ENCODE data around the gene FOXN3.
A peak's percentile ranks its signal among the peaks of the same experiment; 100 is the strongest.

FOXN3 gene

DNA sequence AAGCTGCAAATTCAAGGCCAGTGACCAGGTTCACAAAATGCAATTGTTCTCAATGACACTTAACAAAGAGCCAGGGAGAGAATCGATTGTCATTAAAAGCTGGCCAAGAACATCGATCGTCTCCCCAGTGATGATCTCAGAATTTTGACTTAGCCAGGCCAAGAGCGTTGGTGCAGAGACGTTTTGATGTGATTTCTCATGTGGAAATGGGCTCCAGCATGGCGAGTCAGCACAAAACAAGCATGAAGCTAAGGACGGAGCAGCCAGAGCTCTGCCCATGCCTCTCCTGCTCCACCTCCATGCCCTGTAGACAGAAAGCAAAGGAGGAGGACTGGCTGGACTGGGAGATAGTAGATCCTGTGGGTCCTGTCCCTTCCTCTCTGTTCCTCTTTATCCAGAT is 270.8 kb downstream of the FOXN3 start:
- no peak for DNase-seq
- intact Hi-C loops (cut with DNase I) = no loop called here

DNA sequence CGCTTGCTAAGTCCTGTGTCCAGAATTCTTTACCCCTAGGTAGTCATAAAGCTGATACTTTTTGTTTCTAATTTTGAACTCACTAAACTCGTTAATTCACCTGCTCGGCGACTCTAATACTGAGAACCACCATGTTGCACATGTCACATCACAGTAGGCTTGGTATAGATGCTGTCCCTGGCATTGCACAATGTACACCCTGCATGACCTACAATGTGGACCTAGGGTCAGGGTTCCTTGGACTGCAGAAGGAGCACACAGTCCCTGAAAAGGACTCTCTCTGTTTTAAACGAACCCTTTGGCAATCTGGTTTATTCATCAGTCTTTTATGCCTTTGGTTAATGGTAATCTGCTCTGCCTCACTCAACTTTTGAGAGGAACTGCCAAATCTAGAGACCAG is 272.4 kb downstream of the FOXN3 start:
- no peak for DNase-seq
- intact Hi-C loops (cut with DNase I) = no loop called here

DNA sequence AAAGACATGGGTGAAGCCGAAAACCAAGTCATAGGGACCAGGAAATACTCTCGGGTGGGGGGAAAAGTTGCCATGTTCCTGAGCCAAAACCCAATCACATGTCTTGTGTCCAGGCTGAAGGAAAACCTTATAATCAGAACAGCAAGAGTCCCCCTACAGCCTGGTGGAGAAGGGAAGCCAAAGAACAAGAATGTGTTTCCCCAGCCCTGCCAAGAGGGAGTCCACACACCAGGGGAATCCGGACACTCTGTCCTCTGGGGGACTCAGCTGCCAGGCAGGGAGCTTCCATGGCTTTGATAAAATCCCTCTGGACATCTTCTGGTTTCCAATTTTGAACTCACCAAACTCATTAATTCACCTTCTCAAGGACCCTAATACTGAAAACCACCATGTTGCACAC is 273.0 kb downstream of the FOXN3 start:
- intact Hi-C loops (cut with DNase I) = no loop called here
- DNase-seq = no peak

DNA sequence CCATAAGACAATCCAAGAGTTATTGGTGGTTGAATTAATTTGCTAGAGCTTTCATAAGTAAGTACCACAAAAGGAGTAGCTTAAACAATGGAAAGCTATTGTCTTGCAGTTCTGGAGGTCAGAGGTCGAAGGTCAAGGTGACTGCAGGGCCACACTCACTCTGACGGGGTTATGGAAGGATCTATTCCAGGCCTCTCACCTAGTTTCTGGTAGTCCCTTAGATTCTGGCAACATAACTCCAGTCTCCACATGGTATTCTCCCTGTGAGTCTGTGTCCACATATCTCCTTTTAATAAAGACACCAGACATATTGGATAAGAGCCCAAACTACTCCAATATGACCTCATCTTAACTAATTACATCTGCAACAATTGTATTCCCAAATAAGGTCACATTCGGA is 273.4 kb downstream of the FOXN3 start:
- intact Hi-C loops (cut with DNase I) = no loop called here
- DNase-seq = no peak

DNA sequence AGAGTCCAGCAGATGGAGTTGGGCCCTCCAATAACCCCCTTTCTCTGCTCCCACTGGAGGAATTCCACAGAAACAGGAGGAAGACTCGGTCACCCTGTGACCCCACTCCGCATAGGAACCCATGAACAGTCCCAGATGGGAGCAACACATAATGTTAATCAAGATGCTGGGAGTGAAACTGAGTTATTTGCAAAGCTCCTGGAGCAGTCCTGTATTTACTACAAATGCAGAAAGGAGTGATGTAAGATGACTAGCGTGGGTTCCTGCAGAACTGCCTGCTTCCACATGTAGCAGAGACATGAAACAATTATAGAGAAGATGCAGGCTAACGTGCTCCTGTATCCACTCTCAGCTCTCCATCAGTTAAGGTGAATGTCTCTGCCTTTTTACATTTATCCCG is 274.7 kb downstream of the FOXN3 start:
- DNase-seq = no peak
- intact Hi-C loops (cut with DNase I) = no loop called here

DNA sequence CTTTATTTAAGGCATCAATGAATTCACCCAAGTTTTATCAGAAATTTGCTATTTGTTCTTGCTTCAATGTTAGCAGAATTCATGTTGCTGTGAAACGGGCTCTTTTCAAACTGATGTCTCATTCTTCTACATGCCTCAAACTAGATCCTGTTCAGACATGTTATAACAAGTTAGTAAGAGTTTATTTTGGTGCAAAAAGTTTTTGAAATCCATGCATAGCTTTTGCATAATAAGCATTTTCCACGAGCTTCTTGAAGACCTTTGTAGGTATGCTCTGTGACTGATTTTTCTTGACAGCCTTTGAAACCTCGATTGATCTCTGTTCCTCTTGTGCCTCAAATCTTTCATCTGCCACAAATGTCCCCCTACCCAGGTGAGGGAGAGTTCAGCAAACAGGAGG is 275.2 kb downstream of the FOXN3 start:
- intact Hi-C loops (cut with DNase I) = no loop called here
- no peak for DNase-seq

DNA sequence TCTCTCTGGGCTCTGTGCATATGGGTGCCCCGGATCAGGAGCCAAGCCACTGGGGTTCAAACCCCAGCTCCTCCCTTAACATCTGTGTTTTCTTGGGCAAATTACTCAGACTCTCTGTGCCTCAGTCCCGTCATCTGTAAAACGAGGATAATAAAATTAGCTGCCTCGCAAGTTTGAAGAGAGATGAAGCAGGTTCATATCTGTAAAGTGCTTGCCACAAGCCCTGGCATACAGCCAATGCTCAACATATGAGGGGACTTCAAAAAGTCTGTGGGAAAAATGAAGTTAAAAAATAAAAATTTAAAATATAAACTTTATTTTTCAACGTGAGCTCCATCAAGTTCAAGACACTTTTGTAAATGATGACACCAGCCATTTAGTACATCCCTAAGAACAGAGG is 276.7 kb downstream of the FOXN3 start:
- DNase-seq = no peak
- intact Hi-C loops (cut with DNase I) = no loop called here

DNA sequence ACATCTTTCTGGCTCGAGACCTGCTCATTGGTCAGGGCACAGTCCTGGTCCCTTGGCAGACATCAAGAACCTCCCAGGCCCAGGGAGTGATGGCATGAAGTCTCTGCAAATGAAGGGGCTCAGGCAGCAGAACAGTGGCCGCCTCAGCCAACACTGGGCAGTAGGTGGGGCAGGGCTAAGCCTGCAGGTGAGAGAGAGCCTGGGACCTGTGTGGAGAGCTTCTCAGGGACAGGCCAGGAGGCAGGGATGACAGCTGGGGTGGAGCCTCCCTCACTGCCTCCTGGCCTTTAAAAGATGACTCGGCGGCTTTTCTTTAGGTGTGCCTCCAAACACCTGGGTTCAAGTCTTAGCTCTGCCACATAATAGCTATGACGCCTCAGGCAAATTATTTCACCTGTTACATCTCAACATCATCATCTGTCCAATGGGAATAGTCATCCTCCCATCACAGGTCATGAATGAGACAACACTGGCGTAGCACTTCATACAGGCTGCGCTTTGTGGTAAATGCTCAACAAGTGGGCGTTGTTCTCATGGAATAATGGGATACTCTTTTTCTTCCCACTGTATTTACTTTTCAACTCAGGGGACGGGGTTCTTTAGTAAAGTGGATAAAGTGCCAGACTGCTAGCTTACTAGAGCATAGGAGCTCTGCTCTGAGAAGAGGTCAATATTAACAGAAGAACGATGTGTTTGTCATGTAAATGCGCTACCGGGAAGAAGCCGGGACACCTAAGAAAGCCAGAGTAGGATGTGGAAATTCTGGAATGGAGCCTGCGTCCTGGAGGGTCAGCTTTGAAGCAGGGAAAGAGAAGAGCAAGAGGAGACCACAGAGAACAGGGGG is 277.4 kb downstream of the FOXN3 start:
- DNase-seq = no peak

DNA sequence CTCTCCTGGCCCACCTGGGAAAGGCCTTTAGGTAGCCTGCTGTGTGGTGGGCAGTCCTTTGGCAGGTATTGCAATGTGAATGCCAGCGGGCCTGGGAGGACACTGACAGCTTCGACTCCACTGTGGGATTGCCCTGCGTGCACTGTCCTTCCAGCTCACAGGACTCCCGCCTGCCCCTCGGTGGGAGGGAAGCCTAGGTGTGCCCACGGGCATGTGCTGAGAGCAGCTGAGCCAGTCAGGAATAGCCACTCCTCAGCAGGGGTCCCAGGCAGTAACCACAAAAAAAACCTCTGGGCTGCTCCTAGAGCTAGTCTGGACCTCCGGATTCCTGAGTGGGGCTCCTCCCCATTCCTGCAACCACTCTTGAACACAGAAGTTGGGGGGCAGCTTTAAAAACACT is 278.2 kb downstream of the FOXN3 start:
- intact Hi-C loops (cut with DNase I) = no loop called here
- no peak for DNase-seq

More for the DNA sequence above, 277.4 kb downstream of the FOXN3 start:
- intact Hi-C loops (cut with DNase I) = no loop called here

DNA sequence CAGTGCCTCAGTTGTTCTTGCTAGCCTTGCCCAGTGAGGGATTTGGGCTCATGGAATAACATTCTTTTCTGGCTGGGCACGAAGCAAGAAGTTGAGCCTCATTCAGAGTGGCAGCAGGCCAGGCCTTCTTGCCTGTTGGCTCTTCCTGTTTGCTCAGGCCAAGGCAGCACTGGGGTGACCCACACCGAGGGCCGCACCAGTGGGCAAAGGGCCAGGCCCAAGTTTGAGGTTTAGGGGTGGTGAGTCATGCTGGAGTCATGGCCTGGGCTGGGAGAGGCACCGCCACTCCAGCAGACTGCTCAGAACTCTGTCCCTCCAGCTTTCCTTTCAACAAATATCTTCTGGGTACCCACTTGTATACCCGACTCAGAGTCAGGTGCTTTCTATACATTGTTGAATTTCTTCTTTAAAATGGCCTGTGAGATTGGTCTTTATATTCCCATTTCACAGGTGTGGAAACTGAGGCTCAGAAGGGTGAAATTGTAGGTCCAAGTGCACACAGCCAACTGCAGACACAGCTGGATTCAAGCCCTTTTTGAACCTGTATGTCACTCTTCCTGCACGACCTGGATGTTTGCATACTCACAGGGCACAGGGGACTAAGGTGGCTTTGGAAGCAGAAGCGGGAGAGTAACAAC is 279.4 kb downstream of the FOXN3 start:
- intact Hi-C loops (cut with DNase I) = no loop called here
- peak in 6 of 42 donors; percentile 6 to 58 (median 38) for DNase-seq

DNA sequence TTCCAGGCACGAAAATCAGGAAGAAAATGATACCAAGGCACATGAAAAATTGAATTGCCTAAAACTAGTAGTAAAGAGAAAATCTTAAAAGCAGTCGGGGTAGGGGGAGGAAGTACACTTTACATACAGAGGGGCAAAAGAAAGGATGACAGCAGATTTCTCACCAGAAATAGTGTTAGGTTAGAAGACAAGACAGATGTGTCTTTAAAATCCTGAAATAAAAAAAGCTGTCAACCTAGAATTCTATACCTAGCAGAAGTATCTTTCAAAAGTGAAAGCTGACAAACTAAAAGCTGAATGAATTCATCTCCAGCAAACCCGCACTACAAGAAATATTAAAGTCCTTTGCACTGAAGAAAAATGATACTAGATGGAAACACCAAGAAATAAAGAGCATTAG is 280.4 kb downstream of the FOXN3 start:
- intact Hi-C loops (cut with DNase I) = no loop called here

DNA sequence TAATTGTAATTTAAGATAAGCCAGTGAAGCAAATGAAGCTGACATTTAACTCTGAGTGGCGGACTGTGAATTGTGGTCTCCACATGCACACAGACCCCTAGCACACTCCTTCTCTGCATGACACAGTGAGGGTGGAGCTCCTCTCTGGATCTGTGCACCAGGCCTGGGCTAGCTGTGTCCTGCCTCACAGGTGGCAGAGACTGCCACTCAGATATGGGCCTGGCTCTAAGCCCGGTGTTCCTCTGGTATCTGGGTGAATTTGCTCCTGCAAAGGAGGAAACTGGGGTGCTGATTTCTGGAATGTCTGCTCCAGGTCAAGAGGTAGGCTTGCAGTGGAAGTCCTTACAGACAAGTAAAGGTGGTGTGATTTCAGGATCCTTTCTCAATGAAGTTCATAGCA is 282.4 kb downstream of the FOXN3 start:
- intact Hi-C loops (cut with DNase I) = no loop called here
- DNase-seq = no peak

More for the DNA sequence above, 280.4 kb downstream of the FOXN3 start:
- no peak for DNase-seq

DNA sequence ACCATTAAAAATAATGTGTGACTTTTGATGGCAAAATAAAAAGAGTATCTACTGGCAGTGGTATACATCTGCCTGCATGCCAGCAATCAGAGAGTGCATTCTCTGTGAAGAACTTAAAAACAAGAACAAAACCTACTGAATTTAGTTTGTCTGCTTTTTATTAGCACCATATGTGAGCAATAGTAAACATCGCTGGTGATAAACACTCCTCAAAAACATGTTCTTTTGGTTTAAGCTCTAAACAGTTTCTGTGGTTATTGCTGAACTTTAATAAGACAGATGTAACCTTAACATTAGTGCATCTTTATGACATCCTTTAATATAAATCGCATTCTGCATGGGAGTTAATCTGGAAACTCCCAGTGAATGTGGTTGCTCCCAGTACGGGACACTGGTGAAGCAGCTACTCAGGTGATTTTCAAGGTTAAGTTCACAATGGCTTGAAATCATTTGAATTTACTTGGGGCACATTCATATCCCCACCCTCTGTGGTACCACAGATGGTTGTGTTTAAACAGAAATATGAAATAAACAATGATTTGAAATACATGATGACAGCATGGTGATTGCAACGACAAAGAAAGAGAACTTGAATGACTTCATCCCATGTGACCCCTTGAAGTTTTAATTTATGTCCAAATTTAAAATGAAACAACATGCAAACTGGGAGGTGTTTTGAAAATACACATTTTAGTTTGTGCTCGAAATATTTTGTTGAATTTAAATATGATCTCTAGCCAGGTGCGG is 285.9 kb downstream of the FOXN3 start:
- intact Hi-C loops (cut with DNase I) = no loop called here
- no peak for DNase-seq

DNA sequence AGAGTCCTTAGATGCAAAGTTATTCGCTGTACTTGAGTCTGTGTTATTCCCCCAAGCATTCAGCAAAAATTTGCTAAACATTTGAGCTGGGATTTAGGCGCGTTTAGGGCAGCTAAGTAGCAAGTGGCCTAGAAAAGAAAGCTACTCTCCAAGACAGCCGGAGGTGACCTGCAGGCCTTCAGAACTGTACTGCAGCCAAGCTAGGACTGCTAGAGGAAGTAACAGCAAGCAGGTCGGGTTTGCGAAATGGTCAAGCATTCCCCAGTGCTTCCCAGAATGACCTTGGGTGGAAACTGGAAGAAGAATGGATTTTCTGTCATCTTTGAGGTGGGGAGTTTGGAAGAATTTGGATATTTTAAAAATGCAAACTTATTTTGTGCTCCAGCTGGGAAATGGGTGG is 287.5 kb downstream of the FOXN3 start:
- DNase-seq = no peak
- intact Hi-C loops (cut with DNase I) = no loop called here

DNA sequence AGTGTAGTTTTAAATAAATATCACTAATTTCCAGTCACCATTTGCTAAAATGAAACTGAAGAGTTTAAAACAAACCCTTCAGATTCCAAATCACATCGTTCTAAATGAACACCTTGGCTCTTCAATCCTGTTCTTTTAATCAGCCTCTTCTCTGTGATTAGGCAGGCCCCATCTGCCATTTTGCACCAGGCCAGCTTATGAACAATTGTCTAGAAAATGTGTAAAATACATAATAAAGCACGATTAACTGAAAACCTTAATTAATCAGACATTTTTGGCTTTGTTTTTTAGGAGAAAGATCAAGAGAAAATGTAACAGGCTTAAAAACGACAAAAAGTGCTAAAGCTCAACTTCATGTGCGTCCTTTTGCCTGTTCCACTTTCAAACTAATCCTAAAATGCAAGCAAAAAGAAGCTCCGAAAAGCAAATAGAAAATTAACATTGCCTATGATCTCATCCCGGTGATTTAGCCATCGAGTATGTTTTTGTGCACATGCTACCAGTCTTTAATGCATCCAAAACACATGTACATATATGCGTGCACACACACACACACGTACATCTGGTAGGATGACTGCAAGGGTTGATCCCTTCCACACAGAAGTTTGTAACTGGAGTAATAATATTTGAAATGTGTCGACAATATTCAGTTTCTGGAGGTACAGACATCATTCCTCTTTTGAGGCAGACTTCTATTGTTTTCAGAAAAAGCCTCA is 288.6 kb downstream of the FOXN3 start:
- intact Hi-C loops (cut with DNase I) = no loop called here
- no peak for DNase-seq

DNA sequence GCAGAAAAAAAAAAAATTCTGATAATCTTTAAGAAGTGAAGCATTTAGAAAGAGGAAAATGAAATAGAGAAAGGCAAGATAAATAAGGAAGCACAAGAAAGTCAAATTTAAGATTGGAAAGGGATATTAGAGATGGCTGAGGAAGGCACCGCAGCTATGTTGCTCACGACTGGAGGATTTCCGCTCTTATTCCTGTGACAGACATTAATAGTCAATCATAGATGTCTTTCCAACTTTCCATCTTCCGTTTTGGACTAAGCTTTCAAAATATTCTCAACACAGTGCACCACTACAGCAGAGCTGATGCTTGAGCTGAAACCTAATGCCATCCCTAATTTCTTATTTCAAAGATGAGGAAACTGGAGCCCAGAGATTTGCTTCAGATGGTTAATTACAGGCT is 290.6 kb downstream of the FOXN3 start:
- intact Hi-C loops (cut with DNase I) = no loop called here

DNA sequence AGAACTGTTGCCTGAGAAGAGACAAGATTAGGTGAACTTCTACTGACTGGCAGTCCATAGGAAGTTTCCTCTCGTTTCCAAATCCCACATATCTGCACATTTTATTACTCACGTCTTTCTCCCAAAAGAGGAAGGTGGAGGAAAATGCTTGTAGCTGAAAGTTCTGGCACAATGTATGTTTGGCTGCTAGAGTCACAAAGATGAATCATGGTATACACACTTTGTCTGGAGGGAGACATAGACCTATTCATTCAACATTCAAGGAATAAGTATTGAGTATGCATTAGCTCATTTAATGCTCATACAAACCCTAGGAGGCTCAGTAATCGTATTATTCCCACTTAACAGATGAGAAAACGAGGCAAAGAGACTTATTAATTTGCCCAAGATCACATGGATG is 291.8 kb downstream of the FOXN3 start:
- DNase-seq = no peak
- intact Hi-C loops (cut with DNase I) = no loop called here

More for the DNA sequence above, 290.6 kb downstream of the FOXN3 start:
- no peak for DNase-seq

DNA sequence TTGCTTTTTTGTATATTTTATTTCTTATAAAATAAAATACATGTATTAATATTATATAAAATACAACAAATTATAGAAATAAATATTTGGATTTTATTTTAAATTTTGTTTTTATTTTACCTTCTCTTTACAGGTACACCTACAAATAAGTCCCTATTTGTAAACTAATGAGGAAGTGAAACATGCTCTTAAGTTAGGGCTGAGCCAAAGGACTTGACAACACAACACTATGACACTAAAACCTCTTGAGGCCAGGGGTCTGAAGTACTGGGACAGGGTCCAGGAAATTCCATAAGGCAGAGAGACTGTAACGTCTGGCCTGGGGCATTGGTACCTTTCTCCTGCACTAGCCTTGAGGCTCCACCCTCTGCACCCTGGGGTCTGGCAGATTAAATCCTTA is 293.2 kb downstream of the FOXN3 start:
- intact Hi-C loops (cut with DNase I) = no loop called here
- DNase-seq = no peak

DNA sequence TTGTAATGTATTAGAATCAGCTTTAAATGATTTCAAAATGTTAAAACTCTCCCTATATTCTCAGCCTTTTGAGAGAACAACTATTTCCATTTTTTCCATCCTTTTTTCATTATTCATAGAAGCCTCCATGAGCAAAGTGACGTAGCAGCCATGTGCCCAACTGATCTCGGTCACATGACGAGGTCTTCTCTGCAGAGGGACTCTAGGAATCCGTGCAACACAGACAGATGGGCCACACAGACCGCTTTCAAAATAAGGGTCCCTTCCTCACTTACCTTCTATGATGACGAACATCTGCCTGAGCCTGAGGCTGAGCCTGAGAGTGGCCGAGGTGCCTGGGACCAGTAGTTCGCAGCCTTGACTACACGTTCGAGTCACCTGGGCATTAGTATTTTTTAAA is 293.8 kb downstream of the FOXN3 start:
- DNase-seq = no peak

More for the DNA sequence above, 293.8 kb downstream of the FOXN3 start:
- intact Hi-C loops (cut with DNase I) = no loop called here
